ENCODE results near the gene AP3B1. TPM values are rescaled to one million over a fixed set of nuclear protein-coding genes. Genes with fewer than 3 reads are reported as not detected.

The AP3B1 gene
- total RNA-seq, 2 experiments from 2014 or later: 32.5 to 39.5 TPM

DNA sequence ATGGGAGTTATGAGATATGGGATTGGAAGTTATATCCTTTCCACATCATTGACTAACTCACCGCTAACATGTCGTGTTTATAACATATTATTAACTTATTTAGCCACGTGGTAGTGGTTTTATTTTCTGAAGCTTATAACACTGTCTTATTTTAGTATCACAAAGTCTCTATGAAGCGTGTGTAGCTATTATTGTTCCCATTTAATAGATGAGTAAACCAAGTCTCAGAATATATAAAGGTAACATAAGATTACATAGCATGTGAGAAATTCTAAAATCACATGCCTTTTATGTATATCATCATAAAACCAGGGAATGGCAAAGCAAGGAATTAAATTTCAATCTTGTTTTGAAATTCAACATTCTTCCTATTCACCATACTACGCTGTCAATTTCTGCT lies 15.3 kb downstream of the AP3B1 start:
- Histone ChIP-seq H2AFZ (ENCODE audit: low read length) (no peak overlapping the region), H4K20me1 (ENCODE audit: insufficient read depth, low read length) (peaks cover 11% of the 10 kb centered on the region), H3K9me3 (ENCODE audit: low read length) (no peaks in the 10 kb centered on the region), H3K36me3 (ENCODE audit: insufficient read depth, low read length) (no peaks in the 10 kb centered on the region), H3K4me1 (ENCODE audit: insufficient read depth, low read length, poor library complexity, severe bottlenecking) (no peaks in the 10 kb centered on the region), H3K79me2 (ENCODE audit: insufficient read depth, low read depth, low read length) (peaks cover 31% of the 10 kb centered on the region; the same call in 1 of the 2 replicates), H3K27ac (ENCODE audit: low read depth, low read length, poor library complexity, severe bottlenecking) (no peak overlapping the region), H3K4me2 (ENCODE audit: low read length) (no peak overlapping the region), H3K4me3 (ENCODE audit: low read depth, low read length, poor library complexity, severe bottlenecking) (no peak overlapping the region), H3K9me2 (ENCODE audit: insufficient read depth, low read length) (no peaks in the 10 kb centered on the region)
- TF ChIP-seq, protein P1, sequence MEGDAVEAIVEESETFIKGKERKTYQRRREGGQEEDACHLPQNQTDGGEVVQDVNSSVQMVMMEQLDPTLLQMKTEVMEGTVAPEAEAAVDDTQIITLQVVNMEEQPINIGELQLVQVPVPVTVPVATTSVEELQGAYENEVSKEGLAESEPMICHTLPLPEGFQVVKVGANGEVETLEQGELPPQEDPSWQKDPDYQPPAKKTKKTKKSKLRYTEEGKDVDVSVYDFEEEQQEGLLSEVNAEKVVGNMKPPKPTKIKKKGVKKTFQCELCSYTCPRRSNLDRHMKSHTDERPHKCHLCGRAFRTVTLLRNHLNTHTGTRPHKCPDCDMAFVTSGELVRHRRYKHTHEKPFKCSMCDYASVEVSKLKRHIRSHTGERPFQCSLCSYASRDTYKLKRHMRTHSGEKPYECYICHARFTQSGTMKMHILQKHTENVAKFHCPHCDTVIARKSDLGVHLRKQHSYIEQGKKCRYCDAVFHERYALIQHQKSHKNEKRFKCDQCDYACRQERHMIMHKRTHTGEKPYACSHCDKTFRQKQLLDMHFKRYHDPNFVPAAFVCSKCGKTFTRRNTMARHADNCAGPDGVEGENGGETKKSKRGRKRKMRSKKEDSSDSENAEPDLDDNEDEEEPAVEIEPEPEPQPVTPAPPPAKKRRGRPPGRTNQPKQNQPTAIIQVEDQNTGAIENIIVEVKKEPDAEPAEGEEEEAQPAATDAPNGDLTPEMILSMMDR (conservative IDR thresholded peaks at IDR 0.05; ENCODE audit: low read length): no peak
- TF ChIP-seq EZH2phosphoT487 (IDR thresholded peaks at IDR 0.05; ENCODE audit: borderline replicate concordance, low read depth, low read length): no peak
- no peak for DNase-seq (ENCODE audit: low spot score)
- no TSS peak for BruUV-seq (replicated peaks)
- ChIA-PET CTCF (ENCODE audit: unreplicated experiment) (no interaction called here), POLR2A (interaction anchor here (1.0 kb wide), 1 partner anchor 13 kb away, joined by 3 read pairs; no protein-coding TSS in a partner anchor)
- intact Hi-C loops (cut with micrococcal nuclease; ENCODE audit: unreplicated experiment): no loop called here

DNA sequence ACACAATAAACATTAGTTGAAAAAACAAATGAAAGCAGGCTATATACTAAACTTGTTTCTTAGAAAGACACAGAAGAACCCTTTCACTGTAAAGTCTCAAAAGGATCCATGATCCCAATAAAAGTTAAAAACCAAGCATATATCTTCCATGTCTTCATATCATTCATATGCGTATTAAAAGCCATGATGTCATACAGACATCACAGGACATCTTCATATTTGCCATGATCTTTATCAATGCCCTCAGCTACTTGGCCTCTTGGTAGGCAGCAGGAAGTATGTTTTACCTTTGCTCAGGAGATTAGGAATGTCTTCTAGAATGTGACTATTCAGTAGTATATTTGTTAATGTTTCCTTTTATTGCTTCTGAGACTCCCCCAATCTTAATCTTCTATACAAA lies 16.8 kb downstream of the AP3B1 start:
- no TSS peak for BruUV-seq (replicated peaks)
- Histone ChIP-seq H3K36me3 (ENCODE audit: insufficient read depth, low read length) (no peaks in the 10 kb centered on the region), H3K4me1 (ENCODE audit: insufficient read depth, low read length, poor library complexity, severe bottlenecking) (no peaks in the 10 kb centered on the region), H4K20me1 (ENCODE audit: insufficient read depth, low read length) (peaks cover 11% of the 10 kb centered on the region), H3K9me3 (ENCODE audit: low read length) (no peaks in the 10 kb centered on the region), H3K4me3 (ENCODE audit: low read depth, low read length, poor library complexity, severe bottlenecking) (no peak overlapping the region), H3K9me2 (ENCODE audit: insufficient read depth, low read length) (no peaks in the 10 kb centered on the region), H2AFZ (ENCODE audit: low read length) (no peak overlapping the region), H3K79me2 (ENCODE audit: insufficient read depth, low read depth, low read length) (peaks cover 31% of the 10 kb centered on the region; the same call in 1 of the 2 replicates), H3K27ac (ENCODE audit: low read depth, low read length, poor library complexity, severe bottlenecking) (no peak overlapping the region), H3K4me2 (ENCODE audit: low read length) (no peak overlapping the region)
- POLR2A ChIA-PET: interaction anchor here (0.6 to 1.0 kb wide), 2 partner anchors 10 to 751 kb away, joined by 3 read pairs; no protein-coding TSS in a partner anchor
- TF ChIP-seq, protein P1 (conservative IDR thresholded peaks at IDR 0.05; ENCODE audit: low read length): no peak
- no peak for TF ChIP-seq EZH2phosphoT487 (IDR thresholded peaks at IDR 0.05; ENCODE audit: borderline replicate concordance, low read depth, low read length)
- CTCF ChIA-PET (ENCODE audit: unreplicated experiment): interaction anchor here (1.1 kb wide), 1 partner anchor 69 kb away, joined by 4 read pairs; no protein-coding TSS in a partner anchor
- intact Hi-C loops (cut with micrococcal nuclease; ENCODE audit: unreplicated experiment): no loop called here
- no peak for DNase-seq (ENCODE audit: low spot score)

DNA sequence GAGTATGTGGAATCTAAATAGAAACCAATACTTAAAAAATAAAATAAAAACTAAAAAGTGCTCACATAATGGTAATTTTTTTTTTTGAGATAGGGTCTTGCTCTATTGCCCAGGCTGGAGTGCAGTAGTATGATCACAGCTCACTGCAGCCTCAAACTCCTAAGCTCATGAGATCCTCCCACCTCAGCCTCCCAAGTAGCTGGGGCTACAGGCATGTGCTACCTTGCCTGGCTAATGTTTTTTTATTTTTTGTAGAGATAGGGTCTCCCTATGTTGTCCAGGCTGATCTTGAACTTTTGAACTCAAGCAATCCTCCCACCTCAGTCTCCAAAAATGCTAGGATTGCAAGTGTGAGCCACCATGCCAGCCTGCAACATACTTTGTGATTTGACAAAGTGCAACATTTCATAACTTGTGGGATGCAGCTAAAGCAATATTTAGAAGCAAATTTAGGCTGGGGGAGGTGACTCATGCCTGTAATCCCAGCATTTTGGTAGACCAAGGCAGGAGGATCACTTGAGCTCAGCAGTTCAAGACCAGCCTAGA lies 18.4 kb downstream of the AP3B1 start:
- Histone ChIP-seq H3K4me3 (ENCODE audit: low read depth, low read length, poor library complexity, severe bottlenecking) (no peak overlapping the region), H3K4me2 (ENCODE audit: low read length) (no peak overlapping the region), H4K20me1 (ENCODE audit: insufficient read depth, low read length) (peaks cover 11% of the 10 kb centered on the region), H3K9me2 (ENCODE audit: insufficient read depth, low read length) (no peaks in the 10 kb centered on the region), H3K9me3 (ENCODE audit: low read length) (no peaks in the 10 kb centered on the region), H2AFZ (ENCODE audit: low read length) (no peak overlapping the region), H3K36me3 (ENCODE audit: insufficient read depth, low read length) (no peaks in the 10 kb centered on the region), H3K27ac (ENCODE audit: low read depth, low read length, poor library complexity, severe bottlenecking) (no peak overlapping the region), H3K4me1 (ENCODE audit: insufficient read depth, low read length, poor library complexity, severe bottlenecking) (no peaks in the 10 kb centered on the region), H3K79me2 (ENCODE audit: insufficient read depth, low read depth, low read length) (peaks cover 18% of the 10 kb centered on the region; the same call in 1 of the 2 replicates)
- BruUV-seq (replicated peaks): no TSS peak
- no peak for DNase-seq (ENCODE audit: low spot score)
- ChIA-PET CTCF (ENCODE audit: unreplicated experiment) (no interaction called here), POLR2A (interaction anchor here (0.6 to 1.1 kb wide), 4 partner anchors 11 to 1337 kb away, joined by 3 to 4 read pairs (median 3); no protein-coding TSS in a partner anchor)
- TF ChIP-seq, protein P1 (conservative IDR thresholded peaks at IDR 0.05; ENCODE audit: low read length): no peak
- TF ChIP-seq EZH2phosphoT487 (IDR thresholded peaks at IDR 0.05; ENCODE audit: borderline replicate concordance, low read depth, low read length): no peak
- intact Hi-C loops (cut with micrococcal nuclease; ENCODE audit: unreplicated experiment): no loop called here

Measured in OCI-LY7 (cell line).